ENCODE data around the gene PCNX4.

Gene PCNX4

DNA sequence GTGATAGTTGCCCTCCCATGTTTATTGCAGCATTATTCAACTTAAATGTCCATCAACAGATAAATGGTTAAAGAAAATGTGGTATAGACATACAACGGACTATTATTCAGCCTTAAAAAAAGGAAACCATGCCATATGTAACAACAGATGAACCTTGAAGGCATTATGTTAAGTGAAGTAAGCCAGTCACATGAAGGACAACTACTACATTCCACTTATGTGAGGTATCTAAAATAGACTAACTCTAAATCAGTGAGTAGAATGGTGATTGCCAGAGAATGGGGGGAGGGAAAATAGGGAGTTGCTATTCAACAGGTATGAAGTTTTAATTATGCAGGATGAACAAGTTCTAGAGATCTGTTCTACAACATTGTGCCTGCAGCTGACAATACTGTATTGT is 10.1 kb downstream of the PCNX4 start:
- no peak for DNase-seq (ENCODE audit: low read depth in 2 of 3, low spot score in 2 of 3)

DNA sequence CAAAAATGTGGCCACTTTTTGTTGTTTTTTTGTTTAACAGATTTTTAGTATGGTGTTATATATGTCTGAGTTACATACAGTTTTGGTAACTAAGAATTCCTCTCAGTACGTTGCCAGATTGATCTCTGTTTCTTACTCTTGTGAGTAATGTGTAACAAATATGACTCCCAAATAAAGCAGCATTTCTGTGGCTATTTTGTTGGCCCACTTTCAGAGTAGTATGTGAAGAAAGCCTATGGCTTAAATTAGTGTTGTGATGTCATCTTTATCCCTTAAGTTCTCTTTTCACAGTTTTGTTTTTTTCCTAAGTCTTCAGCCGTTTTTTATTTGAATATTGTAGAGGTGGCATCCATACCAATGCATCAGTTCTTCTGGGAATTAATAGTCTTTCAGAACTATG is 10.7 kb downstream of the PCNX4 start:
- no peak for DNase-seq (ENCODE audit: low read depth in 2 of 3, low spot score in 2 of 3)

DNA sequence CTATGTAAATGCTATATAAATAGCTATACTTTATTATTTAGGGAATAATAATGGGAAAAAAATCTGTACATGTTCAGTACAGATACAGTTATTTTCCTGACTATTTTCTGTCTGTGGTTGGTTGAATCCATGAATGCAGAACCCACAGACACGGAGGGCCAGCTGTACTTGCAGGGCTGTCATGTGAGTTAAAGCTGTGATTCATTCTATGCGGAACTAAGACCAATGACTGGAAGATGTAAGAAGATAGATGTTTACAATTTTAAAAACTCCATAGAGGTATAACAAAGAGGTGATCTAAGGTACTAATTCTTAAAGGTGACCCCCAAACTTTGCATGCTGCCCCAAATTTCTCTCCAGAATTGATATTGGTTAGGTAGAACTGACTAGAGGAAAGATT is 14.6 kb downstream of the PCNX4 start:
- no peak for DNase-seq (ENCODE audit: low read depth in 2 of 3, low spot score in 2 of 3)

DNA sequence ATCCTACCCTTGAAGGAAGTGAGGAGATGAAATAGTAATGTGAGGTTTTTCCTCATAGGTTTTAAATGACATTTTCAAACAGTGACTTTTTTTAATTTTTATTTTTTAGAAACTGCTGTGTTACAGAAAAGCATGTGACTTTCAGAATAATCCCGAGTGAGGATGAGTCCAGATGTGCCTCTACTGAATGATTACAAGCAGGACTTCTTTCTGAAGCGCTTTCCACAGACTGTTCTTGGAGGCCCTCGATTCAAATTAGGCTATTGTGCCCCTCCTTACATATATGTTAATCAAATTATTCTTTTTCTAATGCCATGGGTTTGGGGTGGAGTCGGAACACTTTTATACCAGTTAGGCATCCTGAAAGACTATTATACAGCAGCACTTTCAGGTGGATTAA is 15.8 kb downstream of the PCNX4 start:
- DNase-seq (ENCODE audit: low read depth in 2 of 3, low spot score in 2 of 3), result no peak

DNA sequence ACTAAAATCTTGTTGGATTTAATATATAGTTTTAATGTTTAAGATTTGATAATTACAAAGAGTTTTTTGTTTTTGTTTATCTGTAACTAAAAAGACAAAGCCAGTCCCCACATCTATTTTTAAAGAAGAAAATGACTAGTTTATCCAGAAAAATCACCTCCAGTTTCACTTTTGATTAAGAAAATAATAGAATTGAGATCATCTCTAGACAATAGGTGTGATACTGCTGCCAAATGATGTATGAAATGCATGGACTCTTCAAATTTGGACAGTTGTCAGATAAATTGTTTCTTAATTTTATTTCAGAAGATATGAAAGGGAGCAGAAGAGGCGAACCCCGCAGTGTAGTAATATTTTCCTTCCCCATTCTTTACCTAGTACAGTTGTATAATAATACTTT is 20.0 kb downstream of the PCNX4 start:
- DNase-seq (ENCODE audit: low read depth in 2 of 3, low spot score in 2 of 3), result no peak

DNA sequence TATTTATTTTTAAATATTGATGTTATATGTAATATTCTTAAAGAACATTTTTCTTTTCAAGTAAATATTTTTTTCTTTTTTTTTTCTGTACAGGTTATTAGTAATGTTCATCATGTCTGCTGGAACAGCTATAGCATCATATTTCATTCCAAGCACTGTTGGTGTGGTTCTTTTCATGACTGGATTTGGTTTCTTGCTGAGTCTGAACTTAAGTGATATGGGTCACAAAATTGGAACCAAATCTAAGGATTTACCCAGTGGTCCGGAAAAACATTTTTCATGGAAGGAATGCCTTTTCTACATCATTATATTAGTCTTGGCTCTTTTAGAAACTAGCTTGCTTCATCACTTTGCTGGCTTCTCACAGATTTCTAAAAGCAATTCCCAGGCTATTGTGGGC is 23.2 kb downstream of the PCNX4 start:
- no peak for DNase-seq (ENCODE audit: low read depth in 2 of 3, low spot score in 2 of 3)

DNA sequence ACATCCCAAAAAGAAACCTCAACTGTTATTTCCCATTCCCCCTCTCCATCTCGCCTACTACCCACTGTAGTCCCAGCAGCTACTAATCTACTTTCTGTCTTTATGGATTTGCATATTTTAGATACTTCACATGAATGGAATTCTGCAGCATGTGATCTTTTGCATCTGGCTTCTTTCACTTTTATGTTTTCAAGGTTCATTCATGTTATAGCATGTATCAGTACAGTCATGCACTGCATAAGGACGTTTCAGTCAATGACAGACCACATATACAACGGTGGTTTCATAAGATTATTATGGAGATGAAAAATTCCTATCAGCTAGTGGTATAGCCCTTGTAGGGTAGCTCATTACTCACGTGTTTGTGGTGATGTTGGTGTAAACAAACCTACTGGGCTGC is 24.5 kb downstream of the PCNX4 start:
- no peak for DNase-seq (ENCODE audit: low read depth in 2 of 3, low spot score in 2 of 3)

DNA sequence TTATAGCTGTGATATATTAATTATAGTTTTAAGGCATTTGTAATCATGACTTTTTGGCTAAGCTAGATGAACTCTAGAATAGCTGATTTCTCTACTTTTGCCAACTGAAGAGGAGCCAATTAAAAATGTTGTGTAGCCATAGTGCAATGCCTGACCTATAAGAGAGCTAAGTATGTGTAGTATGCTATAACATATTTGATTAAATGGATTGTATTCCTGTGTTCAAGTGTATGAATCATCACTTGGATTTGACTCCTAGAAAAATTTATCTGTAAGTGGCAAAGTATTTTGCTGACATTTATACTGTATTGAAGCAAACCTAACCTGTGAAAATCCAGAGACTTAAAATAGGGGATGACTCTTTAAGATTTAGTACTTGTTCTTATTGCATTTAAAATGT is 34.2 kb downstream of the PCNX4 start:
- DNase-seq (ENCODE audit: low read depth in 2 of 3, low spot score in 2 of 3), result no peak

DNA sequence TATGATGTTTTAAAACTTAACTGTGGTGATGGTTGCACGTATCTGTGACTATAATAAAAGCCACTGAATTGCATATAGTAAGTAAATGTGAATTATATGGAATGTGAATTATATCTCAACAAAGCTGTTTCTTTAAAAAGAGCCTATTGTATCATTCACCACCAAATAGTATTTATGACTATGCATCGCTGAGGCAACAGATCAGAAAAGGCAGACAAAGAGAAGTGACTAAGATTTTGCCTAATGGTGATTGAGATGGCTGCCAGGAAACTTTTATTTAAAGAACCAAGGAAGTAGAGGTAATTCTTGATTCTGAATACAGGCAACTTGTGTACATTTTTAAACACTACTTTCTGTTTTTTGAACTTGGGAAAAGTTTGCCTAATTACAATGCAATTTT is 41.8 kb downstream of the PCNX4 start:
- DNase-seq (ENCODE audit: low read depth in 2 of 3, low spot score in 2 of 3), result no peak

DNA sequence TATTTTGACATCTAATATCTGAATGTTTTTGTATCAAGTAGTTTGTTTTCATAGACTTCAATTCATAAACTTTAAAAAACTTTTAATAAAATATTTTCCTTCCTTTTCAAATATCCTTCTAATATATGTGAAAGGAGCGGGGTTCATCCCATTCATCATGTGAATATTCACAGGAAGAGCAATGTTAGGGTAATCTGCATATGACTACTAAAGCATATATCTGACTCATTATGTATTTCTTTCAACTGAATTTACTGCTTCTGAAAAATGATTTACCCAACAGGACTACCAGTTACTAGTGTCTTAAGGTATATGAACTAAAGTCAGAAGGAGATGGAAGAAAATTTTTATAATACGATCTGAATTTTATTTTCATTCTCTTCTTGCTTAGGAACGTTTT is 43.0 kb downstream of the PCNX4 start:
- DNase-seq (ENCODE audit: low read depth in 2 of 3, low spot score in 2 of 3), result no peak

DNA sequence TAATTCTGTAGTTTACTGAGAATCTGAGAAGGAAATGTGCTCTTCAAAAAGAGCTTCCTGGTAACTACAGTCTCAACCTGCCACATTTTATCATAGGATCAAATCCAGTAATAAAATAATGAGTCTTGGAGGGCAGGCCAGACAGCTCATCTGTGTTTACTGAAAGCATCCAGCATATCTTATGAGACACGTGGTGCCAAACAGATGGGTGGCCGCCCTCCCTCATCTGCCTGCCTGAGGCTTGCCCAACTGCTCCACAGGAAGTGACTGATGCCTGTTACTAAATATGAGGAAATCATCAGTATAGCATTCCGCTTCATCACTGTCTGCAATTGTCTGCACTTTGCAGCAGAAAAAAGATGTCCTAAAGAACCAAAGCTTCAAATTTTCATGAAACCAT is 60.0 kb downstream of the PCNX4 start:
- DNase-seq (ENCODE audit: low read depth in 2 of 3, low spot score in 2 of 3), result peak in 2 of 3 experiments; percentile 14 to 23

DNA sequence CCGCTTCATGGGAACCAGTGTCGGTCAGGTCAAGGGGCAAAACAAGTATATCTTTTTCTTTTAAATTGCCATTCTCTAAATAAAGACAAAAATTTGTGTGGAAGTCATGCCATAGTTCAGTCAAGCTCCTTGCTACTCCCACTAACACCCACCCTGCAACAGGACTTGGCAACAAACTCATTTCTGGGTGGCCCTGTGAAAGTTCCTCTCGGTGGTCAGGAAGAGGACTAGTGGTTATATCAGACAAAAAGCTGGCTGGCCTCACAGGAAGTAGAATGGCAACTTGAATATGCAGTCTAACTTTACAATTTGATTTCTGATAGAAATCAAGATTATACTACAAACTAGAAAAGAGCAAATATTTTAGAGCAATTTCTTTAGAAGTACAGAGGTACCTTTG is 62.3 kb downstream of the PCNX4 start:
- DNase-seq (ENCODE audit: low read depth in 2 of 3, low spot score in 2 of 3), result no peak

DNA sequence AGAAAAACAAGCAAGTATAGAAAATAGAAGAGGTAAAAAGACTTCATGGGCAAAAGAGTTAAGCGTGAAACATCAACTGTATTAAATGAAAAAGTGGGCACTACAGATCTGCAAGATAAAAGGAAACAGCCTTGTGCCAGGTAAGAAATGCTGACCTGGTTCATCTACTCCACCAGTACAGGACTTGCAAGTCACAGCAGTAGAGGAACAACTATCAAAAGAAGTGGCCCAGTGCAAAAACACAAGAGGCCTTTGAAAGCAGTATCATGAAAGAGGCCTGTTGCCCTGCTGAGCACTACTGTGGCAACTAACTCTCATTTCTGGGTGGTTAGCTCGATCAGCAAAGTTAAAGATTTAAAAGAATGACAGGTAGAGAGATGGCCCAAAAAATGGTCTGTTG is 62.9 kb downstream of the PCNX4 start:
- no peak for DNase-seq (ENCODE audit: low read depth in 2 of 3, low spot score in 2 of 3)

DNA sequence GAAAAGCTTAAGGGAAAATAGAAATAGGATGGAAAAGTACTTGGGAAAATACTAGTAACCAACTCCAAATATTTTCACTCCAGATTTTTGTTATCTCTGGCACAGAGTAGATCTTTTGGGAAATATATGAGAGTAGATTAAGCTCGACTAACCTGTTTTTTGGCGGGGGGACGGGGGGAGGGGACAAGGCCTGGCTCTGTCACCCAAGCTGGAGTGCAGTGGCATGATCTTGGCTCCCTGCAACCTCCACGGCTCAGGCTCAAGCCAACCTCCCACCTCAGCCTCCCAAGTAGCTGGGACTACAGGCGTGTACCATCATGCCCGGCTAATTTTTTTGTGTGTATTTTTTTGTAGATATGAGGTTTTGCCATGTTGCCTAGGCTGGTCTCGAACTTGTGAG is 68.7 kb downstream of the PCNX4 start:
- no peak for DNase-seq (ENCODE audit: low read depth in 2 of 3, low spot score in 2 of 3)

DNA sequence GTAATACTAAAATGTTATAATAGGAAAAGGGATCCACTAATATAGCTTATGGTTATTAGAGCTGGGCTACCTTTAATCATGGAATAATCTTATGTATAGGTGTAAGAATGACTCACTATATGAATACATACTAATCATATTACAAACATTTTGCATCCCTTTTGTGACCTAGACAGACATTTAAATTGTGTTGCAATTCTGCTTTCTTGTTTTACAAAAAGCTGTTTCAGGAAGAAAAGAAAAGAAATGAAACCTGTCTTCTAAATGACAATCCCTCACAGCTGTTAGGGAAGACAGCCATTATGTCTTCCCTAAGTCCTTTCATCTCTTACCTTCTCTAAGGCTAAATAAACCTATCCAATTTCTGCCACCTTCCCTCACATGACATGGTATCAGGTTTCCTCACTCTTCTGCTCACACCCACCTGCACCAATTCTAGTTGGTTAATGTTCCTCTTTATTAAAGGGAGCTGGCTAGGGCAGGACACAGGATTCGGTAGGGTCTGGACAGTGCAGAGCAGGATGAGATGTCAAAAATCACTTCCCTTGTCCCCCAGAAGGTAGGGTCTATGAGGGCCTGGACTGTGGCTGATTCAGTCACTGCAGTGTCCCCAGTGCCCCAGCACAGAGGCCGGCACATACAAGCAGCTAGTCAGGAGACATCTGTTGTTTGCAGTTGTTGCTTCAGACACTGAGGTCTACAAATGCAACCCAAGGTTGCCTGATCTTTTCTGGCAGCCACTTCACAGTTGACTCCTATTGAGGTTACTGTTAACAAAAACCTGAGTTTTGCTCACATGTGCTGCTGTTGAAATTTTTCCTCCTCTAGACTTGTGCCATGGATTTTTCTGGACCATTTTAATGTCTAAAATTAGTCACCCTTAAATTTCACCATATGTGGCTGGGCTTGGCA is 69.7 kb downstream of the PCNX4 start:
- no peak for DNase-seq (ENCODE audit: low read depth in 2 of 3, low spot score in 2 of 3)

DNA sequence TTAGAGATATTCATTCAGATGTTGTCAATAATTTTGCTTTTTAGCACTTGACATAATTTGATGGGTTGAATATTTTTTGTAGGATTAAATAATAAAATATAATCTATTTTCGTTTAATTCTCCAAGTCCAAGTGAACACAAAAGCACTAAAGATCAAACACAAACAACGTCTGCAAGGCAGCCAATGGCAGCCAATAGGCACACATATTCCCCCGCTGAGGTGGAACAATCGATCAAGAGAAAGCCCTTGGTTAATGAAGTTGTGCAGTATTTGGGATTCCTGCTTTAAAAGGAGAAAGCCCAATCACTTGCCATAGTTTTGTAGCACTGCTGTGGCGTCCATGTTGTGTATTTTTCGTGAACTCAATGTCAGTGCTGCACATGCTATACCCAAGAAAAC is 72.0 kb downstream of the PCNX4 start:
- no peak for DNase-seq (ENCODE audit: low read depth in 2 of 3, low spot score in 2 of 3)

DNA sequence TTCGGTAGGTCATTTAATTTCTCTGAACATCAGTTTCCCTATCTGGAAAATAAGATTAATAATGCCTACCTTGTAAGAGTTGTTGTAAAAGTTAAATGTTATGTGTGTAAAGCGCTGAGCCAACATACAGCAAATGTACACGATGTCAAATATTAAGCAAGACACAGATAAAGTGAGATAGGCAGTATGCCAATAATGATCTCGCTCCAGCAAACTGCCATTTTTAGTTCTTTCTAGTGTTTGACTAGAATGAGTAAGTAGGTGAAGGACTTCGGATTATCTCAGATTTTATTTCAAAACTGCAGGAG is 72.6 kb downstream of the PCNX4 start:
- no peak for DNase-seq (ENCODE audit: low read depth in 2 of 3, low spot score in 2 of 3)

DNA sequence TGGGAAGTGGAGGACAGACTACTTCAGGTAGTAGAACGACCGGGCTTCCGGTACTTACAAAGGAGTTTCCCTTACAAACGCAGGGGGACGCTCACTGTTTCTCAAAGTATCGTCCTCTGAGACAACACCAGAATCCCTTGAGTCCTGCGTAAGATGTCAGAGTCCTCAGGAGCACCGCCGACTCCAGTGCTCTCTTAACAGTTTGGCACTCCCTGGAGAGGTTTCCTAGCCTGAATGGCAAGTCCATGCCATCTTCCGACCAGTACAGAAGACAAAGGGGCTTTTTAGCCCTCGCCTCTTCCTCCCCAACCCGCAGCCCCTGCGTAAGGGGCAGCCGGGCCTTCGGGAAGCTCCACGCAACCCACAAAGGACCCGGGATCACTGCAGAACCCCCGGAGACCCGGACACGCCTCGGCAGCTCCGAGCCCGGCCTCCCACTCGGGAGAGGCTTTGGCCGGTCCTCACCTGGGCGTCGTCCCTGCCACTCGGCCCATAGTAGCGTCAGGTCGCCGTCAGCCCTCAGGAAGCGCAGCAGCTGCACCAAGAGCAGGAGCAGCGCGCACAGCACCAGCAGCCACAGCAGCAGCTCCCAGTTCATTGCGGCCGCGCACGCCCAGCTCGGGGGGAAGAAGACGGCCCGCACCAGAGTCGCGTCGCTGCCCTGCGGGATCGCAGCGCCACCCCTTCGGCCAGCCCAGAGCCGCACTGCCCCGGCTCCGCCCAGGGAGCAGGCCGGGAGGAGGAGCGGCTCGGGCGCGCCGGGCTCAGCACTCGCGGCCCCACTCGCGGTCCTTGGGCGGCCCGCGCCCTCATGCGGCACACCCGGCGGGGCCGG is 73.2 kb downstream of the PCNX4 start, which contains the start of gene DHRS7:
Gene DHRS7 (minus strand): TSS at position 687 of the 835 bp plus-strand sequence. CDS start 89 bp downstream, at position 598.
- DNase-seq (ENCODE audit: low read depth in 2 of 3, low spot score in 2 of 3), result peak; percentile 38 to 59 (median 54)

DNA sequence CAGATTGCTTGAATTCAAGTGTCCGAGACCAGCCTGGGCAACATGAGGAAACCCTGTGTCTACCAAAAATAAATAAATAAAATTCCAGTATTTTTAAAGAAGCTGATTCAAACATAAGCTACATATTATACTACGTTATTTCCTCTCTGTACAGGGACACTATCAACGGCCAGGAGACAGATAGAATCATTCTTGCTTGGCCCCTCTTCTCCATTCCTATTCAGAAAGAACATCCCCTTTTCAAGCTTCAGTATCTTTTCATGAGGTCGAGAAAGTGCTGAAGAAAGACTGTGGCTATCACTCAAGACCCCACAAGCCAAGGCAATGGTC is 73.8 kb downstream of the PCNX4 start:
- no peak for DNase-seq (ENCODE audit: low read depth in 2 of 3, low spot score in 2 of 3)

DNA sequence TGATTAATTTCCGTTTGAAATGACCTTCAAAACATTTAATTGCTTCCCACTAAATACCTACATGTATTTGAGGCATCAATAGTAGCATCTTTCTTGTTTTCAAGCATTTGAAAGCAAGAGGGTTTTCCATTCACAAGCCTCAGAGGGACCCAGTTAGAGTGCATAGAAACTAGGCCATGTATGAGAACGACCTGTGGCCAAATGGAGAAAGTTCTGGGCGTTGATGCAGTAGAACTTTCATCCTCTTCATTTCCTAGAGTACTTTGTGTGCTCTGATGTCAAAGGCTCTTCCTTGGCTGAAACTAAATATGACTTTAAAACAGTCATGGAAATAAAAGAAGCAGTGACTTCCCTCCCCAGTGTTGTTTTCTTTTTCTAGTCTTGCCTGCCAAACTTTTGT is 74.4 kb downstream of the PCNX4 start:
- DNase-seq (ENCODE audit: low read depth in 2 of 3, low spot score in 2 of 3), result no peak

DNA sequence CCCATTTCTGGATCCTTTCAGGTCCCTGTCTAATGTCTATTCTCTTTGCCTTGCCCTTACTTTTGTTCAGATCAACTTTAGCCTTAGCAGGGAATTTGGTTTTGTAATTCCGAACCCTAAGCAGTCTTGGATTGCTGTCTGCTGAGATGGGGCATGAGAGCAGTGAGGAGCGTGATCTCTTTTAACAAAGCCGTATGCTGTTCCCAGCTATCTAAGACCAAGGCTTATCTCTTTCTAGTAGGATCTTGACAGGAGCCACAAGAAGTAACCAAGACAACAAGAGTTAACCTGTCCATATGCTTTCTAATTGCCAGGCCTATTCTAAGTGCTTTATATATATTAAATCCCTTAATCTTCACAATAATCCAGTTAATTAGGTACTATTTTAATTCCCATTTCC is 78.0 kb downstream of the PCNX4 start:
- no peak for DNase-seq (ENCODE audit: low read depth in 2 of 3, low spot score in 2 of 3)

DNA sequence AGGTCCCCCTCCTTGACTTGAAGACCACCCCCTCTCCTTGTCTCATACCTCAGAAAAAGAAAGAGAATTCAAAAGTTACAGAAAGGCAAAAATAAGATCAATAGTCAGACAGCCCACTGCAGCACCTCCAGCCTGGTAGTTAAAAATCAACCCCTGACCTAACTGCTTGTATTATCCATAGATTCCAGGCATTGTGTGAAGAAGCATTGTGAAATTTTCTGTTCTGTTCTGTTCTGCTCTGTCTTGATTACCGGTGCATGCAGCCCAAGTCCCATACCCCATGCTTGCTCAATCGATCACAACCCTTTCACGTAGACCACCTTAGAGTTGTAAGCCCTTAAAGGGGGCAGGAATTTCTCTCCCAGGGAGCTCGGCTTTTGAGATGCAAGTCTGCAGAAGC is 79.2 kb downstream of the PCNX4 start:
- no peak for DNase-seq (ENCODE audit: low read depth in 2 of 3, low spot score in 2 of 3)

DNA sequence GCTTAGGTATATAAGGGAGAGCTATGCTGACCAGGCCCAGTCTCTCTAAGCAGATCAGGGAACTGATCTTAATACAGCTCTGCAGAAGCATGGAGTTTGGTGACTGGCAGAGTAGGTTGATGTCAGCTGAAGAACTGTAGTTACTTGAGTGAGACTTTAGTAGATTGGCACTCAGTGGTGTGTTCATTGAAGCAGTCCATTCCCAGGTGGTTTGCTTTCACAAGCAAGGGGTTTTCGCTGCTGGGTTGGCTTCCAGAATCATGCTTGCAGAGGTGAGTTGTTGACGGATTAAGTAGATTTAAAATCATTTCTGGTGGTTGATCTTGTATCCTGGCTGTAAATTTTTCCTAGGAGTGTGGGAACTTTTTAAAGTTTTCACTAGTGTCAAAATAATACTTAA is 80.0 kb downstream of the PCNX4 start:
- DNase-seq (ENCODE audit: low read depth in 2 of 3, low spot score in 2 of 3), result no peak
